ENCODE results near the gene ZFP36L1.

DNA sequence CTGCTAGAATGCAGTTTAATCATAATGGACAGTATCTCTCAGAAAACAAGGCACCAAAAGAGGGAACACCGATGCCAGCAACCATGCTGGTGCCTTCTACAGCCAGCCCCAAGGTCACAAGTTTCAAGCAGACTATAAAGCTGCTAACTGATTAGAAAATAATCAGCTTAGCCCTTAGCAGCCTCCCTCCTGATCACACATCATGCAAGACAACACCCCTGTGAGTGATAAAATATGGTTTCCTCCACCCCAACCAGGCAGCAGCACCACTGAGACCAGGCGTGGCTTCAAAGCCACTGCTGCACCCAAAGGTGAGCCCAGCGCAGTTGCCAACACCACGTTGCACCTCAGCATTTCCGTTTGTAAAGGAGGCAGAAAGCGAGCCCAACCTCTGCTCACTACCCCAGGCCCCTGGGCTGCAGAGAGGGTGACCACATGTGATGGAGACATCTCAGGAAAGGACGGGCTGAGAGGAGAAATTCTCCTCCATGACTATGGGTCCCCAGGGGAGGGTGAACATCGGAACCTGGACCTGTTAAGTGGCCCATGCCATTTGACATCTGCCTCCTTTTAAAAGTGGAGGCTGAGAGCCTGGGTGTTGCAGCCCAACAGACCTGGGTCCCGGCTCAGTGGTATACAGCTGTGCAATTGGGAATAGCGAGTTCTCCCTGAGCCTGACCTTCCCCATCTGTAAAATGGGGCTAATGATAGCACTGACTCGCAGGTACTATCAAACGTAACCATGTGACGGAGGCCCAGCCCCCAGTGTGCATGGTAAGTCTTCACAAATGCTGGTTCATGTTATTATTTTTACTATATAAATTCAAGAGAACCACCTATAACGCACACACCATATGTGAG, 11.5 kb downstream of the ZFP36L1 start:
- TF ChIP-seq FOXM1 (IDR thresholded peaks at IDR 0.05; ENCODE audit: borderline replicate concordance) (no peak), HDGF (IDR thresholded peaks at IDR 0.05; ENCODE audit: borderline replicate concordance) (no peak), SP1 (IDR thresholded peaks at IDR 0.05) (no peak), L3MBTL2 (conservative IDR thresholded peaks at IDR 0.05) (no peak), FOXK2 (IDR thresholded peaks at IDR 0.05) (no peak), TARDBP (IDR thresholded peaks at IDR 0.05) (no peak)
- TF ChIP-seq, protein P1, sequence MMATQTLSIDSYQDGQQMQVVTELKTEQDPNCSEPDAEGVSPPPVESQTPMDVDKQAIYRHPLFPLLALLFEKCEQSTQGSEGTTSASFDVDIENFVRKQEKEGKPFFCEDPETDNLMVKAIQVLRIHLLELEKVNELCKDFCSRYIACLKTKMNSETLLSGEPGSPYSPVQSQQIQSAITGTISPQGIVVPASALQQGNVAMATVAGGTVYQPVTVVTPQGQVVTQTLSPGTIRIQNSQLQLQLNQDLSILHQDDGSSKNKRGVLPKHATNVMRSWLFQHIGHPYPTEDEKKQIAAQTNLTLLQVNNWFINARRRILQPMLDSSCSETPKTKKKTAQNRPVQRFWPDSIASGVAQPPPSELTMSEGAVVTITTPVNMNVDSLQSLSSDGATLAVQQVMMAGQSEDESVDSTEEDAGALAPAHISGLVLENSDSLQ (IDR thresholded peaks at IDR 0.05) = no peak

All from HEK293T (cell line).